HG02943 (cell line): ENCODE results near the gene DIAPH2.

Source experiments
- ATAC-seq: cut with Tn5 transposase; IDR thresholded peaks from one replicate; pipeline ENCODE4 v1.9.1; 2021; ENCODE audit warnings: mild to moderate bottlenecking, low read depth, moderate library complexity; ENCODE audit not compliant: unreplicated experiment

DIAPH2 gene

GRCh38 chrX:97145934-97146333 lies 461.3 kb downstream of the DIAPH2 start:
- no peak for ATAC-seq

- no peak for ATAC-seq
These were observed 471.2 kb downstream of the DIAPH2 start for GRCh38 chrX:97155816-97156215.

- ATAC-seq = no peak
These were observed 473.6 kb downstream of the DIAPH2 start for GRCh38 chrX:97158269-97158668.

GRCh38 chrX:97159916-97160800 lies 475.5 kb downstream of the DIAPH2 start:
- no peak for ATAC-seq

- ATAC-seq = no peak
These were observed 482.7 kb downstream of the DIAPH2 start for GRCh38 chrX:97167333-97167732.

GRCh38 chrX:97168646-97169045 lies 484.0 kb downstream of the DIAPH2 start:
- no peak for ATAC-seq

GRCh38 chrX:97175147-97175546 lies 490.5 kb downstream of the DIAPH2 start:
- no peak for ATAC-seq

- ATAC-seq = no peak
These were observed 505.0 kb downstream of the DIAPH2 start for GRCh38 chrX:97189668-97190067.

GRCh38 chrX:97199501-97199900 lies 514.9 kb downstream of the DIAPH2 start:
- ATAC-seq = no peak

GRCh38 chrX:97200454-97200853 lies 515.8 kb downstream of the DIAPH2 start:
- ATAC-seq = no peak

GRCh38 chrX:97210501-97210900 lies 525.9 kb downstream of the DIAPH2 start:
- no peak for ATAC-seq

GRCh38 chrX:97211070-97211469 lies 526.4 kb downstream of the DIAPH2 start:
- no peak for ATAC-seq

GRCh38 chrX:97215186-97215585 lies 530.5 kb downstream of the DIAPH2 start:
- no peak for ATAC-seq

GRCh38 chrX:97224148-97224547 lies 539.5 kb downstream of the DIAPH2 start:
- no peak for ATAC-seq

- ATAC-seq = no peak
These were observed 544.7 kb downstream of the DIAPH2 start for GRCh38 chrX:97229318-97229717.

- no peak for ATAC-seq
These were observed 546.3 kb downstream of the DIAPH2 start for GRCh38 chrX:97230948-97231347.

GRCh38 chrX:97234471-97235081 lies 549.9 kb downstream of the DIAPH2 start:
- peak; percentile 93 for ATAC-seq

- no peak for ATAC-seq
These were observed 554.0 kb downstream of the DIAPH2 start for GRCh38 chrX:97238632-97239031.

- no peak for ATAC-seq
These were observed 567.5 kb downstream of the DIAPH2 start for GRCh38 chrX:97252111-97252510.

- ATAC-seq = no peak
These were observed 576.0 kb downstream of the DIAPH2 start for GRCh38 chrX:97260679-97261078.

- ATAC-seq = no peak
These were observed 581.9 kb downstream of the DIAPH2 start for GRCh38 chrX:97266406-97267121.
